Aorta (tissue), 5 donors: ENCODE results near the gene RNASEL. TPM values are rescaled to one million over a fixed set of nuclear protein-coding genes. Genes with fewer than 3 reads are reported as not detected.
A peak's percentile ranks its signal among the peaks of the same experiment; 100 is the strongest.

Source experiments
- ATAC-seq: fragments of 200-7000 bp; cut with Tn5 transposase; one replicate; pipeline ENCODE4 v1.9.1; 2022; ENCODE audit warnings: moderate library complexity; ENCODE audit not compliant: low FRiP score
- DNase-seq, 2 donors: peaks; one replicate each; pipeline ENCODE4 v3.0.0-alpha.2; 2020
- H3K27ac ChIP-seq, 2 donors: one replicate each; pipeline ENCODE4 v1.5.1; 2013; ENCODE audit warnings: low read length in 2 of 2, mild to moderate bottlenecking in 2 of 2, moderate library complexity in 2 of 2, control low read depth in 1 of 2, inconsistent platforms in 1 of 2, low read depth in 1 of 2
- H3K27me3 ChIP-seq, 2 donors: one replicate each; pipeline ENCODE4 v1.6.1; 2013; ENCODE audit warnings: control low read depth in 1 of 2, low read length in 1 of 2, mild to moderate bottlenecking in 1 of 2, moderate library complexity in 1 of 2; ENCODE audit not compliant: insufficient read depth in 2 of 2, control insufficient read depth in 1 of 2
- H3K36me3 ChIP-seq, 2 donors: one replicate each; pipeline ENCODE4 v1.6.1; 2013; ENCODE audit warnings: control low read depth in 1 of 2, low read length in 1 of 2, mild to moderate bottlenecking in 1 of 2; ENCODE audit not compliant: insufficient read depth in 2 of 2, control insufficient read depth in 1 of 2
- H3K4me1 ChIP-seq, 2 donors: one replicate each; pipeline ENCODE4 v1.6.1; 2013; ENCODE audit warnings: low read length in 2 of 2, control low read depth in 1 of 2, mild to moderate bottlenecking in 1 of 2, moderate library complexity in 1 of 2; ENCODE audit not compliant: insufficient read depth in 2 of 2, control insufficient read depth in 1 of 2
- H3K4me3 ChIP-seq, 2 donors: one replicate each; pipeline ENCODE4 v1.5.1; 2013; ENCODE audit warnings: low read length in 2 of 2, control low read depth in 1 of 2, mild to moderate bottlenecking in 1 of 2
- H3K9me3 ChIP-seq: one replicate; pipeline ENCODE4 v1.6.1; 2013; ENCODE audit warnings: mild to moderate bottlenecking, low read length; ENCODE audit not compliant: control insufficient read depth
- WGBS, 2 donors: extraction: QIAGEN DNeasy Blood & Tissue Kit; methylation state at CpG; one replicate each; pipeline ENCODE4 v1.1.7; 2013; 5-methylcytosine and 5-hydroxymethylcytosine counted together
- intact Hi-C, 2 donors: fragments of 100-400 bp; cut with DNase I; formaldehyde crosslinking; loops; one replicate each; pipeline versions ENCODE4 v1.14.2 to v1.15.0; 2022
- polyA plus RNA-seq, 2 donors: library from polyadenylated mRNA; stranded (reverse); fragments of 200-250 nt; gene quantifications; one replicate each; pipeline ENCODE4 v1.2.3, GENCODE V29; 2013
- total RNA-seq, 2 donors: library from RNA; stranded (reverse); fragmentation: NEBNext Ultra II Directional; extraction: Animal tissue kit (Norgen Biotek cat#: 25700); gene quantifications; one replicate each; pipeline ENCODE4 v1.2.1, GENCODE V29; 2021
- donor health status: healthy with polysubstance abuse.
- donor health status: Bipolar disorder and iron deficiency.
- donor health status: DM: no; HTN: no; CAD: no.
- donor health status: DM: no; HTN: no; CAD: no.
- donor health status: DM: yes; HTN: yes; CAD: no.

The RNASEL gene
- total and polyA plus RNA-seq, 4 donors: 3.9 to 13.9 (median 6.9) TPM

GRCh38 chr1:182599339-182599738 lies 10.3 kb upstream of the RNASEL start:
- Histone ChIP-seq H3K4me3 (no peak overlapping the region), H3K36me3 (no peaks in the 10 kb centered on the region), H3K9me3 (no peaks in the 10 kb centered on the region), H3K4me1 (no peaks in the 10 kb centered on the region), H3K27me3 (no peaks in the 10 kb centered on the region), H3K27ac (no peak overlapping the region)
- ATAC-seq: no peak
- intact Hi-C loops: loop anchor here in 1 of 2 donors (10.0 kb wide), 1 partner anchor 515 kb away; no protein-coding TSS in a partner anchor
- DNase-seq: no peak
- WGBS, 2 donors: 79 to 88% methylated on average over 6 of the region's 6 CpGs

- Histone ChIP-seq H3K27ac (no peak overlapping the region), H3K9me3 (no peaks in the 10 kb centered on the region), H3K36me3 (no peaks in the 10 kb centered on the region), H3K4me3 (no peak overlapping the region), H3K27me3 (no peaks in the 10 kb centered on the region), H3K4me1 (no peaks in the 10 kb centered on the region)
- 82 to 89% methylated on average over 5 of the region's 5 CpGs for WGBS, 2 donors
- ATAC-seq (no peak), DNase-seq (no peak)
- intact Hi-C loops: loop anchor here in 1 of 2 donors (10.0 kb wide), 1 partner anchor 513 kb away; no protein-coding TSS in a partner anchor
Observed at GRCh38 chr1:182598296-182598695, 9.2 kb upstream of the RNASEL start.

- intact Hi-C loops: loop anchor here in 1 of 2 donors (10.0 kb wide), 1 partner anchor 512 kb away; no protein-coding TSS in a partner anchor
- Histone ChIP-seq H3K36me3 (no peaks in the 10 kb centered on the region), H3K27ac (no peak overlapping the region), H3K4me1 (no peaks in the 10 kb centered on the region), H3K27me3 (no peaks in the 10 kb centered on the region), H3K9me3 (no peaks in the 10 kb centered on the region), H3K4me3 (no peak overlapping the region)
- DNase-seq: no peak
- no peak for ATAC-seq
- 90 to 92% methylated on average over 6 of the region's 6 CpGs for WGBS, 2 donors
Observed at GRCh38 chr1:182596934-182597333, 7.9 kb upstream of the RNASEL start.

GRCh38 chr1:182595641-182596240 lies 6.7 kb upstream of the RNASEL start:
- intact Hi-C loops: loop anchor here in 1 of 2 donors (10.0 kb wide), 1 partner anchor 511 kb away; no protein-coding TSS in a partner anchor
- DNase-seq (peak; percentile 83 to 88), ATAC-seq (peak; percentile 89)
- H3K27me3 ChIP-seq: no peaks in the 10 kb centered on the region
- no peaks in the 10 kb centered on the region for H3K4me1 ChIP-seq
- 34 to 36% methylated on average over 4 of the region's 4 CpGs for WGBS, 2 donors
- H3K36me3 ChIP-seq: no peaks in the 10 kb centered on the region
- no peak overlapping the region for H3K4me3 ChIP-seq
- H3K9me3 ChIP-seq: no peaks in the 10 kb centered on the region
- peak overlapping the region in 1 of 2 donors; percentile 38 for H3K27ac ChIP-seq

GRCh38 chr1:182589931-182590330 lies 875 bp upstream of the RNASEL start:
- H3K27ac ChIP-seq: no peak overlapping the region
- intact Hi-C loops: loop anchor here (5.0 to 10.0 kb wide), 2 partner anchors 143 to 505 kb away; no protein-coding TSS in a partner anchor
- 95 to 96% methylated on average over 5 of the region's 5 CpGs for WGBS, 2 donors

GRCh38 chr1:182589520-182589919 lies 464 bp upstream of the RNASEL start:
- Histone ChIP-seq H3K9me3 (no peaks in the 10 kb centered on the region), H3K27me3 (no peaks in the 10 kb centered on the region), H3K4me3 (no peak overlapping the region), H3K4me1 (no peaks in the 10 kb centered on the region), H3K36me3 (no peaks in the 10 kb centered on the region), H3K27ac (peak overlapping the region in 1 of 2 donors; percentile 80)
- intact Hi-C loops: no loop called here
- DNase-seq (no peak), ATAC-seq (no peak)
- 79 to 80% methylated on average over 3 of the region's 3 CpGs for WGBS, 2 donors

More at GRCh38 chr1:182589931-182590330, 875 bp upstream of the RNASEL start:
- Histone ChIP-seq H3K27me3 (no peaks in the 10 kb centered on the region), H3K36me3 (no peaks in the 10 kb centered on the region), H3K4me3 (no peak overlapping the region), H3K9me3 (no peaks in the 10 kb centered on the region), H3K4me1 (no peaks in the 10 kb centered on the region)
- ATAC-seq (no peak), DNase-seq (no peak)

GRCh38 chr1:182587666-182588499 lies 1.2 kb downstream of the RNASEL start:
- ATAC-seq: no peak
- intact Hi-C loops: no loop called here
- WGBS, 2 donors: 53 to 58% methylated on average over 4 of the region's 4 CpGs
- Histone ChIP-seq H3K27me3 (no peaks in the 10 kb centered on the region), H3K36me3 (no peaks in the 10 kb centered on the region), H3K4me1 (no peaks in the 10 kb centered on the region), H3K27ac (no peak overlapping the region), H3K9me3 (no peaks in the 10 kb centered on the region), H3K4me3 (peak overlapping the region; percentile 73 to 86)
- no peak for DNase-seq

- Histone ChIP-seq H3K4me1 (no peaks in the 10 kb centered on the region), H3K9me3 (no peaks in the 10 kb centered on the region), H3K4me3 (no peak overlapping the region), H3K27ac (no peak overlapping the region), H3K27me3 (no peaks in the 10 kb centered on the region), H3K36me3 (peaks cover 0 to 2% of the 10 kb centered on the region in 2 donors)
- DNase-seq (no peak), ATAC-seq (no peak)
- intact Hi-C loops: no loop called here
- WGBS, 2 donors: 0% methylated on average over 1 of the region's 1 CpG
Observed at GRCh38 chr1:182587093-182587492, 2.0 kb downstream of the RNASEL start.
